OCI-LY1 (cell line): ENCODE measurements around the gene TTC24.

Experiments used
- H2AFZ ChIP-seq: fragments of 200-600 bp; sonication (generic), shearing (Covaris generic); 2 replicates; pipeline ENCODE4 v1.6.0; 2014; ENCODE audit warnings: antibody characterized with exemption, mild to moderate bottlenecking, low read length
- H3F3A ChIP-seq: fragments of 200-600 bp; sonication (generic), shearing (Covaris generic); 2 replicates; pipeline ENCODE4 v1.6.0; 2014; ENCODE audit warnings: mild to moderate bottlenecking, antibody characterized with exemption, low read length, moderate library complexity; ENCODE audit not compliant: insufficient read depth
- H3K27ac ChIP-seq: fragments of 200-600 bp; sonication (generic); 2 replicates; pipeline ENCODE4 v1.5.1; 2014; ENCODE audit warnings: low read length, mixed run types, mild to moderate bottlenecking, low read depth; ENCODE audit not compliant: poor library complexity, severe bottlenecking
- H3K27me3 ChIP-seq: fragments of 200-600 bp; sonication (generic); 2 replicates; pipeline ENCODE4 v1.6.0; 2014; ENCODE audit warnings: antibody characterized with exemption, mild to moderate bottlenecking, low read length, moderate library complexity; ENCODE audit not compliant: insufficient read depth
- H3K36me3 ChIP-seq: fragments of 200-600 bp; sonication (generic); 2 replicates; pipeline ENCODE4 v1.6.1; 2014; ENCODE audit warnings: mild to moderate bottlenecking, antibody characterized with exemption, low read length, moderate library complexity, mixed read lengths; ENCODE audit not compliant: insufficient read depth
- H3K4me1 ChIP-seq: fragments of 200-600 bp; sonication (generic); 2 replicates; pipeline ENCODE4 v1.5.1; 2014; ENCODE audit warnings: mild to moderate bottlenecking, low read length, moderate library complexity; ENCODE audit not compliant: insufficient read depth, severe bottlenecking
- H3K4me2 ChIP-seq: fragments of 200-600 bp; sonication (generic), shearing (Covaris generic); 2 replicates; pipeline ENCODE4 v1.6.1; 2014; ENCODE audit warnings: low read length
- H3K4me3 ChIP-seq: fragments of 200-600 bp; sonication (generic); 2 replicates; pipeline ENCODE4 v1.5.1; 2014; ENCODE audit warnings: low read length, low read depth, mild to moderate bottlenecking, mixed read lengths; ENCODE audit not compliant: poor library complexity, severe bottlenecking
- H3K79me2 ChIP-seq: fragments of 200-600 bp; shearing (Covaris generic); 2 replicates; pipeline ENCODE4 v1.6.1; 2016; ENCODE audit warnings: mixed run types, low read length, mixed read lengths; ENCODE audit not compliant: insufficient read depth
- H3K9ac ChIP-seq: fragments of 200-600 bp; sonication (generic), shearing (Covaris generic); 2 replicates; pipeline ENCODE4 v1.6.1; 2014; ENCODE audit warnings: mild to moderate bottlenecking, low read length, mixed read lengths
- H3K9me2 ChIP-seq: fragments of 200-600 bp; sonication (generic), shearing (Covaris generic); 2 replicates; pipeline ENCODE4 v1.6.1; 2014; ENCODE audit warnings: low read depth, mild to moderate bottlenecking, low read length, mixed read lengths
- H3K9me3 ChIP-seq: fragments of 200-600 bp; shearing (Covaris generic); 2 replicates; pipeline ENCODE4 v1.6.1; 2014; ENCODE audit warnings: low read length, mixed read lengths
- H4K20me1 ChIP-seq: fragments of 200-600 bp; sonication (generic), shearing (Covaris generic); 2 replicates; pipeline ENCODE4 v1.6.0; 2016; ENCODE audit warnings: mild to moderate bottlenecking, low read length; ENCODE audit not compliant: insufficient read depth
- EZH2 ChIP-seq: fragments of 200-600 bp; sonication (generic), shearing (Covaris generic); IDR thresholded peaks from 2 replicates; pipeline ENCODE4 v1.8.0; 2017; ENCODE audit warnings: borderline replicate concordance, mixed run types, mild to moderate bottlenecking, antibody characterized with exemption, low read length, moderate library complexity, mixed read lengths
- TF ChIP-seq, protein P1 (sequence below): fragments of 200-600 bp; sonication (generic), shearing (Covaris generic); IDR thresholded peaks from 2 replicates; pipeline ENCODE4 v1.5.1; 2017; ENCODE audit warnings: mild to moderate bottlenecking, antibody characterized with exemption, low read length, moderate library complexity, mixed read lengths

Gene TTC24

DNA sequence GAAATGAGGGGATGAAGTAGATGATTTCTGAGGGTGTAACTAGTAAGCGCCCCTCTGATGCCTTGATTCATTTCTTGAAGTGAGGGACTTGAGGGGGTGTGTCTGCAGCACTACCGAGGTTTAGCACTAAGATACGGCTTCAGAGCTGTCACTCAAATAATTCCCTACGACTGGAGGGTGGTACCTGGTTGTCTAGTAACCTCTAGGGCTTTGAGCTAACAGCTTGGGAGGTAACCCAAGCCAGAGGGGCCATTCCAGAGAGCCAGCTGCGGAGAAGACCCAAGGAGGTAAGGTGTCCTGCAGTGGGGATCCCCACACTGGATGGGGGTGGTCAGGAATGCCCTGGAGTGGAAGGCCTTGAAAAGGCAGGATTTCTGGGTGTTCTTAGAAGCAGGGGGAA is at the start of gene TTC24:
Gene TTC24, plus strand, starts transcription at position 252 of the 400 bp plus-strand sequence. CDS start 1,642 bp downstream, outside the sequence.
- no peaks in the 10 kb centered on the region for H3K9me2 ChIP-seq
- H3K27me3 ChIP-seq = no peaks in the 10 kb centered on the region
- peaks cover 14% of the 10 kb centered on the region for H3K4me1 ChIP-seq
- no peaks in the 10 kb centered on the region for H3K9me3 ChIP-seq
- no peaks in the 10 kb centered on the region for H3K79me2 ChIP-seq
- H3K9ac ChIP-seq = no peak within 1 kb of the TSS
- no peak within 1 kb of the TSS for H3K27ac ChIP-seq
- no peaks in the 10 kb centered on the region for H4K20me1 ChIP-seq
- H3K4me3 ChIP-seq = no peak within 1 kb of the TSS
- no peaks in the 10 kb centered on the region for H3K36me3 ChIP-seq
- H3K4me2 ChIP-seq = no peak within 1 kb of the TSS
- H3F3A ChIP-seq = no peaks in the 10 kb centered on the region
- no peak within 1 kb of the TSS for H2AFZ ChIP-seq
- no peak for TF ChIP-seq EZH2
- TF ChIP-seq, protein P1, sequence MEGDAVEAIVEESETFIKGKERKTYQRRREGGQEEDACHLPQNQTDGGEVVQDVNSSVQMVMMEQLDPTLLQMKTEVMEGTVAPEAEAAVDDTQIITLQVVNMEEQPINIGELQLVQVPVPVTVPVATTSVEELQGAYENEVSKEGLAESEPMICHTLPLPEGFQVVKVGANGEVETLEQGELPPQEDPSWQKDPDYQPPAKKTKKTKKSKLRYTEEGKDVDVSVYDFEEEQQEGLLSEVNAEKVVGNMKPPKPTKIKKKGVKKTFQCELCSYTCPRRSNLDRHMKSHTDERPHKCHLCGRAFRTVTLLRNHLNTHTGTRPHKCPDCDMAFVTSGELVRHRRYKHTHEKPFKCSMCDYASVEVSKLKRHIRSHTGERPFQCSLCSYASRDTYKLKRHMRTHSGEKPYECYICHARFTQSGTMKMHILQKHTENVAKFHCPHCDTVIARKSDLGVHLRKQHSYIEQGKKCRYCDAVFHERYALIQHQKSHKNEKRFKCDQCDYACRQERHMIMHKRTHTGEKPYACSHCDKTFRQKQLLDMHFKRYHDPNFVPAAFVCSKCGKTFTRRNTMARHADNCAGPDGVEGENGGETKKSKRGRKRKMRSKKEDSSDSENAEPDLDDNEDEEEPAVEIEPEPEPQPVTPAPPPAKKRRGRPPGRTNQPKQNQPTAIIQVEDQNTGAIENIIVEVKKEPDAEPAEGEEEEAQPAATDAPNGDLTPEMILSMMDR = no peak

DNA sequence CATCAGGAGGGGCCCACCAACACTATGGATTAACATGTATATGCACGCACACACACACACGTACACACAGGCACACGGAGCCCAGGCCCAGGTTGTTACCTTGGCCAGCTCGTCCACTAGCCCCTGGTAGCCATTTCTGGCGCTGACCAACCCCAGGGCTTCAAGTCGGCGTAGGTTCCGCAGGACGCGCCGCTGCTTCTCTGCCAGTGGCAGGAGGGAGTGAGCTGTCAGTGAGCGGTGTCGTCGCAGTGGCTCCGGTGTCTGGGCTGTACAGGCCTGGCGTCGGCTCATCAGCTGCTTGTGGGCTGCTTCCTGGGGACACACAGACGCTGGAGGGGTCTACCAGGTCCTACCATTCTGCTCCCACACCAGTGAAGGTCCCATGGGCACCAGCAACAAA is 49.5 kb upstream of the TTC24 start:
- Histone ChIP-seq H3K36me3 (no peaks in the 10 kb centered on the region), H2AFZ (no peak overlapping the region), H4K20me1 (no peaks in the 10 kb centered on the region), H3K79me2 (no peaks in the 10 kb centered on the region), H3K27me3 (no peaks in the 10 kb centered on the region), H3K9ac (no peak overlapping the region), H3K4me2 (no peak overlapping the region), H3K9me2 (no peaks in the 10 kb centered on the region), H3K27ac (no peak overlapping the region), H3K4me3 (no peak overlapping the region), H3K4me1 (peaks cover 4% of the 10 kb centered on the region), H3F3A (no peaks in the 10 kb centered on the region), H3K9me3 (no peaks in the 10 kb centered on the region)
- TF ChIP-seq, protein P1 = no peak
- TF ChIP-seq EZH2 = no peak

- Histone ChIP-seq H3K9ac (no peak overlapping the region), H3K4me2 (no peak overlapping the region), H3K4me1 (no peaks in the 10 kb centered on the region), H3K9me2 (no peaks in the 10 kb centered on the region), H2AFZ (no peak overlapping the region), H3K9me3 (no peaks in the 10 kb centered on the region), H3K4me3 (no peak overlapping the region), H3K36me3 (no peaks in the 10 kb centered on the region), H3K27ac (no peak overlapping the region), H3K79me2 (no peaks in the 10 kb centered on the region), H3F3A (no peaks in the 10 kb centered on the region), H3K27me3 (no peaks in the 10 kb centered on the region), H4K20me1 (no peaks in the 10 kb centered on the region)
- TF ChIP-seq, protein P1 = no peak
These were observed 47.1 kb upstream of the TTC24 start for GRCh38 chr1:156532374-156532773.
